GM21723 (cell line): Measurements from ENCODE around the gene PPP1R9A.

ENCODE experiments used
- ATAC-seq: cut with Tn5 transposase; IDR thresholded peaks from one replicate; pipeline ENCODE4 v1.9.1; 2021; ENCODE audit warnings: mild to moderate bottlenecking, moderate library complexity; ENCODE audit not compliant: unreplicated experiment

Gene PPP1R9A

DNA sequence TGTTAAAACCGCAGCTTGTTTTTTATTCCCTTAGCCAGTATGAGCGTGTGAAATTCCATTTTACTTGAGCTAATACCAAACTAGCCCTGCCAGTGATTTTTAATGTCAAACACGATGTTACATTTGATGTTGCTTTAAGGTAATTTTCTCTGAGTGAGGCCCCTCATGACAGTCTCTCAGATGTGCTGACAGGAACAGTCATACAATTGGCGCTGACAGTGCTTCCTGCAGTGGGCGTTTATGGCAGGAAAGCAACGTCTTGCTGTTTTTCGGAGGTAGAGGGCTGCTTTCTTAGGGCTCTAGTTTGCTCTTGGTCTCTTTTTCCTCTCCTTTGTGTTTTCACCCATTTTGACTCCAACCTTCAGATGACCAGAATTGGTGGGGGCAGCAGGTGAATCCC, 397.6 kb downstream of the PPP1R9A start:
- ATAC-seq, result no peak

DNA sequence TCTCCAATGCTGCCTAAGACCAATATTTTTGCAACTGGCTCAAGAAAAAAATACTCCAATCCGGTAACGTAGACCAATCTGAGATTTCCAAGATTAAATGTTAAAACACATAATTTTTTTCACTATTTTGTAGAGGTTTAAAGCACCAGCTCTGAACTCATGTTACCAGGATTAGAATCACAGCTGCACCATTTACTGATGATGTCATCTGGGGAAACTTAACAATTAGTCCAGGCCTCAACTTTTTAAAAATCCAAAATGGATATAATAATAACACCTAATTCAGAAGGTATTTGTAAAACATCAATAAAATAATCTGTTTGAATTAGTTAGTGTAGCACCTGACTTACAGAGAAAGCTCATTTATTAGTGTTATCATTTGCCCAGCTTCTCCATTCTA, 402.6 kb downstream of the PPP1R9A start:
- ATAC-seq, result no peak

DNA sequence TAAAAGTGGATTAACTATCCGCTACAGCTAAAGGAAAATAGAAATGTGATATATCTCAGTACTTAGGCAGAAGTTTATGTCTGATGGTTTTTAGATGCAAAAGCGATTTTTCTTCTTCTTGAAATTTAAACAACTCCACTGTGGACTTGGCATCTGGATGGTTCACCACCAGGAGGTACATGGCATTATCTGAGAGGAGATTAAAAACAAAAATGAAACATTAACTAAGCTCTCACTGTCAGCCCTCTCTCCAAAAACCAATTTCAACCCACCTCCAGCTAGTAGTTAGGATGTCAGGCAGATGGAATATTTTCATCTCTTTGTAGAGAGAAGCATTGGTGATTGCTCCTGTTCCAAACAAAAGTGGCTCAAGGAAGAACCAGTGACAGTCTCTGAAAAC, 404.0 kb downstream of the PPP1R9A start:
- ATAC-seq, result no peak

DNA sequence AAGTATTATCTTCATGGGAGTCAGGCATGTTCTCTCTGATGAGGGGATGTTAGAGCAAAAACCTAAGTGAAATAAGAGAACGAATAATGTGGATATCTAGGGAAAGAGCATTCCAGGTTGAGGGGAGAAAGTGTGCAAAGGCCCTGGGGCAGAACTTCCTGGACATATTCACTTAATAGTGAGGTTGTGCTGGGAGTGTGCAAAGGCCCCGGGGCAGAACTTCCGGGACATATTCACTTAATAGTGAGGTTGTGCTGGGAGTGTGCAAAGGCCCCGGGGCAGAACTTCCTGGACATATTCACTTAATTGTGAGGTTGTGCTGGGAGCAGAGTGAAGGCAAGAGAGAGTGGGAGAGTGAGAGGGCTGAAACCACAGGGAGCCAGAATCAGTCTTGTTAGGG, 405.2 kb downstream of the PPP1R9A start:
- ATAC-seq, result no peak

DNA sequence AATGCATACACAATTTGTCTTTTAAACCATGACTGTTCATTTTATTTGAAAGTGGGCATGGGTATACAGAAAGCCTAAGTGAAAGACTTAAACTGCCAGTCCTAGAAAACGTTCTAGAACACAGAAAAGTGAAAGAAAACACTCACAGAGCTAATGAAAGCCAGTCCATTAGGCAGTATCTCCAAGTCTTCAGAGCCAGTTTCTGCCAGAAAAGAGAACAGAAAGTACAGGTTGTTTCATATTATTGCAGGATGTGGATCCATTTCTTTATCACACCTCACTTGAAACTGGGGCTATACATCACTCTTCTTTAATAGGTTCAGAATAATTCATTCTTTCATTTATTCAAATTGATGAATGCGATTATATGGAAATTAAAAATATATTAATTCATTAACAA, 409.2 kb downstream of the PPP1R9A start:
- peak; percentile 82 for ATAC-seq

DNA sequence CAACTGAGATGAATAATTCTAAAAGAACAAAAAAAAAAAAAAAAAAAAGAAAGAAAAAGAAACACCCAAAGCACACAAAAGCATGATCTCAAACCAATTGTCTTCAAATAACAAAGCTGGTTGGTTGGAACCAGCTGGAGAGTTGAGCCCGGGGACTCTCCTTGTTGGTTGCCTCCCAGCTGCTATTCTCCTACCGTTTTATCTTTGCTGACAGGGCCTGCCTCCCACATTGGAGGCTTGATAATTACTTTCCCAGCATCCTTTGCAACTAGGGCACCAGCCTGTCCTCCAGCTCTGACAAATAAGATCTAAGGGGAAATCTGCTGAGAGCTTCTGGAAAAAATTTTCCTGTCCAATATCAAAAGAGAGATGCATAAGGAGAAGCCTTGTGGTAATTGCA, 410.2 kb downstream of the PPP1R9A start:
- ATAC-seq, result no peak

DNA sequence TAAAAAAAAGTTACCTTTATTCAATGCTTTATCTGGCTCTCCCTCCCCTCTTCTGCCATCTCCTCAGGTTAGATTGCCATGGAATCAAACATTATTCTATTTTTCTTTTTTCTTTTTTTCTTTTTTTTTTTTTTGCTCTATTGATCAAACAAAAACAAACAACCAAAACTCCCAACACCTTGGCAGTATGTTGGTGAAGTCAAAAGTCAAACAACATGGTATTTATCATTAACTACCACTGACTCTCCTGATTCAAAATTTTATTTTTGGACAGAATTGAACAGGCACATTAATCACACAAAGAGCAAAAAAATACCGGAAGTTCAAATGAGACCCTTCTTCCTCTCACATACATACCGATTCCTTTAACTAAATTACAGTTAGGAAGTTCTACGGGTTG, 410.6 kb downstream of the PPP1R9A start:
- no peak for ATAC-seq

DNA sequence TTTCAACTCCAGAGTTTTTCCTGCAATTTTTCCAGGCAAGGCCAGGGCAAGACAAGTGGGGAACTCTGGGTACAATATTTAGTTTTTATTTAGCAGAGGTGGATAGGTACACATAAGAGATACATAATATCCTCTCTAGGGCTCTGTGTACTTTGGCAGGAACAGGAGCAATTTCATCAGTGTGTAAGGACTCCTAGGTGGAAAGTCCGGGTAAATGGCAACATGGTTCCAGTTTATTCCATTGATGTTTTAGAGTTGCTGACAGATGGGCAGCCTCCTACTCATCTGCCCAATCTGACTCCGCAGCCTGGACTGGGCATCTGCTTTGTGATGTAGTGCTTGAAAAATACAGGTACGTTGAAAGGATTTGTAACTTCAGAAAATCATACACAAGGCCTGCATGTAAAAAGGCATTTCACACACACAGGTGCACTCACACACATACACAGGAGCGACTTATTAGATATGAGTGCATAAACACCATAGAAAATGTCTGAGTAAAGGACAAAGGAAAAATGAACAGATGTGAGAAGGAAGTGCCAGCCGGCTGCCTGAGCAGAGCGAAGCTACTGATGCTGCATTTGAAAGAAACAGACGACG, 411.2 kb downstream of the PPP1R9A start:
- no peak for ATAC-seq

DNA sequence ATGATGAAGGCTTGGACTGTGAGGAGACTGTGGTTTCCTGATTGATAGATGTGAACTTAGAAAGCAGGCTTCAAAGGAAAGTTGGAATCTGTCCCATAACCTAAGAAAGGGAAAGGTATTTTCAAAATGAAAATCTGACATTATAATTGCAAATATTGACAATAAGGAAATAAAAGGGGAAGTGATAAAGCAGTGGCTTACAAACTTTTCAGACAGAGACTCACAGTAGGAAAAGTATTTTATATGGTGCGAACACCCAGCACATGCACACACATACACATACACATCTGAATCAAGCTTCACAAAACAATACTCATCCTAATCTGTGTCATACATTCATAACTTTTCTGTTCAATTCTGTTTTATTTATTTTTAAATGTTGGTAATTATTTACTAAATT, 412.2 kb downstream of the PPP1R9A start:
- no peak for ATAC-seq

DNA sequence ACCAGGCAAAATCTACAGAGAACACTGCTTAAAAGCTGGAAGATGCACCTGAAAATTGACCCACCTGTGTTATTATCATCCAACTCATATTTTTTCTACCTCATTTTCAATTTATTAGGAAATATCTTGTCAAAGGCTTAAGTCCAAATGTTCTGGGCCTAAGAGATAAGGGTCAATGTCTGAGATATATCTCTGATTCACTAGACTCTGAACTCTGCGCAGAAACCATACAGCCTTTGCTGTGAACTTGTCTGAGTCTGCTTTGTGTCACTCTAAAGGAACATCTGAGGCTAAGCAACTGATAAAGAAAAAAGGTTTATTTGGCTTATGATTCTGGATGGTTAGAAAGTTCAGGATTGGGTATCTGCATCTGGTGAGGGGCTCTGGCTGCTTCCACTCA, 413.3 kb downstream of the PPP1R9A start:
- ATAC-seq, result no peak

DNA sequence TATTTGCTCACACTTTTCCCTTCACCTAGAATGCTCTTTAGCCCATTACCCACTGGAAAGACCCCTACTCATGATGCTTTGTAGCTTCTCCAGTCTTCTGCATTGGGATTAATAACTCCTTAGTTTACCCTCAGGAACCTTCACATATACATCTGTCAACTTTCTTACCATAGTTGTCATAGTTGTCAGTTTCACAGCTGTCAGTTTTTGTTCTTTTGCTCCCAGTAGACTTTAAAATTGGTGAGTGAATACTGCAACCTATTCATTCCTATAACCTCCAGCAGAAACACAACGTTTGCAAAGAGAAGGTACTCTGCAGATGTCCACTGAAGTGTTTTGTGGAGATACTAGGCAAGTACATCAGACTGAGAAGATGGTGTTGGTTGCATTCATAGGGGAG, 414.3 kb downstream of the PPP1R9A start:
- no peak for ATAC-seq

DNA sequence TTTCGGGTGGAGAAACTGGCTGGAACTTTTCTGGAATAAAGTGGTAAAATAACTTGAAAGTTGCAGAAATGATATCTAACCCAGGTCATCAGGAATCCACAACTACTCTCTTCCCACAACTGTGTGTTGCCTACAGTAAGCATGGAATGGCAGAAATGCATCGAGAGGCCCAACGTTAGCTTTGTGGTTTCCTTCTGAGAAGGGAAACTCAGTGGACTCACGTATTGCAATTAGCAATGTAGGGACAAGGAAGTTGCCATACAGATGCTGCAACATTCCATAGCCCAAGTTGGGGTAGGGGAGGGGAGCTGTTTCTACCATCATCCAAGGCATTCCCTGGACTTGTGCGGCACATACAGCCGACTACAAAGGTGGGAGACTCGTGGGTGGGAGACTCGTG, 415.0 kb downstream of the PPP1R9A start:
- ATAC-seq, result no peak

DNA sequence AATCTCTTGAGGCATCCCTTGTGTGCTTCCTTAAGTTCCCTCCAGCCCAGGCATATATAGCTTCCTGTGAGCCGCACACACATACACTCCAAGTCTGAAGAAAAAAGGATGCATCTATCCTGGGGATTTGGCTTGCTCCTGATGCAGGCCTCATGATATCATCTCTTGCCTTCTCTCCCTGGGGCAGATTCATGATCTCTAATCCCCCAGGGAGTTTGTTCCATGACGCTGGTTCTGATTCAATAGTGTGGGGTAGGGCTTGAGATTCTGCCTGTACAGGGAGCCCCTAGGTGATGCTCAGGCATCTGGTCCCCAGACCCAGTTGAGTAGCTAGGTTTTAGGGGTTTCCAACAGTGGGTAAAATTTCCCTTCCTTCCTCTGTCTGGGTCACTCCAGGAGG, 415.5 kb downstream of the PPP1R9A start:
- ATAC-seq, result no peak

DNA sequence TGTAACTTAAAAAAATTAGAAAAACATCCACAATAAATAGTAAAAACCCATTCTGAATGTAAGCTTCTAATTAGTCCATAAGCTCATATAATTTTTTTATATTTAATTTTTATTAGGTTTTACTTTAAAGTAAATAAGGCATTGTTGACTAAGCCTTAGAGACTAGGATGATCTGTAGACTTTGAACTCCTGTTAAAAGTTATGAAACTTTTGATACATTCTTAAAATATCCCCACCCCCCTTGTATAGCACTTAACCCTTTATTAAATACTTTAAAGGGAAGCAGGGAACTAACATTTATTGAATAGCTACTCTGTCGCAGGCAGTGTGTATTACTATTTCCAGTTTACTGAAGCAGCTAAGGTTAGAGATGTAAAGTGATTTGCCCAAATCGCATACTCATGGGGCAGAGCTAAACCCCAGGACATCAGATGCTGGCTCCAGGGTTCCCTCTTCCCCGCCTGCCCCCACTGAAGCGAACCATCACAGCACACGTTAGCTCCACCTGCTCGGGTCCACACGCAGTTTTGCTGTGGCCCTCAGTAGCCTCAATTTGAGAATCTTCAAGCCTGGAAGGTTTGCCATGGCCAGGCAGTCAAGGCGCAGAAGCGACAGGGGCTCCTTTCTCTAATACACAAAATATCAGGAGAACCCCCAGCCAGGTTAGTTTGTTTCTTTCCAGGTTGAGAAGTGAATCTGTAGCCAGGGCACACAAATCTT, 416.2 kb downstream of the PPP1R9A start:
- no peak for ATAC-seq

DNA sequence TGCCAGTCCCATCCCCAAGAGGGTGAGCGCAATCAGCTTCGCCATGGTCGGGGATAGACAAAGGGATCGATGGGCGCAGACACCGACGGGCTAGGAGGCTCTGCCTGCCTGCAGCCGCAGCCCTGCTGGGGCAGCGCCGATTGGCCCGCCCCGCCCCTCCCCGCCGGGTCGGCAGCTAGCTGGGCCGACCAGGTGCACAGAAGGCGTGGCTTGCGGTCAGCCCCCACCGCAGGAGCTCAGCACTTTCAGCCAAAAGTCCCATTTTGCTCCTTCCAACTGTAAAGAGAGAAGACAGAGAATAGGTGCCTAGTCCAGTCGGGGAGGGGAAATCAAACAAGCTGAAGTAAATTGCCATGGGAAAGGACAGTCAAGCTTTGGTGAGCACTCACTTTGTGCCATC, 417.0 kb downstream of the PPP1R9A start, which contains the start of gene PON1:
Gene PON1 (minus strand): TSS at position 102 of the 400 bp plus-strand sequence. CDS start 57 bp downstream, at position 45.
- peak; percentile 93 for ATAC-seq

DNA sequence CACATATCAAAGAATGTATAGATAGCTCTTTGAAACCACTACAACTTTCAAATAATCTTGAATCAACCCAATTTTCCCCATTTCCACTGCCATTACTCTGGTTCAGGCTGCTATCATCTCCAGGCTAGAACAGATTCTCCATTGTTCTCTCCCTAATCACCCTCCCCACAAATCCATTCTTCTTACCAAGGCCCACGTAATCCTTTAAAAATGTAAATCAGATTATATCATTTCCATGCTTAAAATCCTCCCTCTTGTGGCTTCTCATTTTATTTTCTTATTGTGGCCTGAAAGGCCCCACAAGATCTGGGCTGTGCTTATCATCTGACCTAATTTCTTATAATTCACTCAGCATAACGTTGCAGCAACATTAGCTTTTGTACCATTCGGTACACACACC, 420.0 kb downstream of the PPP1R9A start:
- ATAC-seq, result no peak

DNA sequence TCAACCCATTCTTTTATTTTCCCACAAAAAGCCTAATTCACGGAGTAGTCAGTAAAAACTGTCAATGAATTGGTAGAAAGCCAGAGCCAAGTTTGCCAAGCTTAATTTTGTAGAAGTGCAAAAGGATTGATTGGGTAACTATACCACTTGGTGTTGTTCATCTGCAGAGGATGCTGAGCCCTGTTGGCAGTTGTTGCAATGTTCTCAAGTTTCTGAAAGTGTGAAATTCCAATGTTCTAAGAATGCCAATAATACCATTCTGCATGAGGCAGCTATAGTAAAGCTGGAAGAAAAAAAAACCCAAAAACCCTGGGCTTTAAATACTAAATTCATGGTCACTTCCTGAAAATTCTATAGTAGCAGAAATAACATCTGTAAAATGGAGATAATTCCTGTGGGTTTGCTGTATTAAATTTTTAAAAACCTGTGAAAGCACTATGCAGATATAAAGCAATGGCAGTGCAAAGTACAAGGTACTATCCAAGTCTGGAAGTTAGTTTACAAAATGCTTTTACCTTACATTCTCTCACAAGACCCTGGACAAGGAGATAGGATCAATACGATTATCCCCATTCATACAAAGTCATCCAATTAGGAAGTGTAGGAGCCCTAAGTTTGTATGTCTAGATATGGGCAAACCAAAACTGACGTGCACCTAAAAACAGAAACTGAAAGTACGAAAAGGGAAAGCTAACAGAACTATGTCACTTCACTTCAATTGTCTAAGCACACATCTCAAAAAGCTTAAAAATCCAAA, 423.0 kb downstream of the PPP1R9A start:
- ATAC-seq, result peak; percentile 99

DNA sequence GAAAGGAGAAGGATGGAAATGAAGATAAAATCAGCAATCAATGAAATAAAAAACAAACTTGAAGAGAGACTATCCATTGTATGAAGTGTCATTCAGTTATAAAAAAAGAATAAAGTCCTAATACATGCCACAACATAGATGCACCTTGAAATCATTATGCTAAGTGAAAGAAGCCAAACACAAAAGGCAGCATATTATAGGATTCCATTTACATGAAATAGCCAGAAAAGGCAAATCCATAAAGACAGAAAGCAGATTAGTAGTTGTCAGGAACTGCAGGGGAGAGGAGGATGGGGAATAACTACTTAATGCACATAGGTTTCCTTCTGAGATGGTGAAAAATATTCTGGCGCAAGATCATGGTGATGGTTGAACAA, 423.6 kb downstream of the PPP1R9A start:
- ATAC-seq, result peak; percentile 36

DNA sequence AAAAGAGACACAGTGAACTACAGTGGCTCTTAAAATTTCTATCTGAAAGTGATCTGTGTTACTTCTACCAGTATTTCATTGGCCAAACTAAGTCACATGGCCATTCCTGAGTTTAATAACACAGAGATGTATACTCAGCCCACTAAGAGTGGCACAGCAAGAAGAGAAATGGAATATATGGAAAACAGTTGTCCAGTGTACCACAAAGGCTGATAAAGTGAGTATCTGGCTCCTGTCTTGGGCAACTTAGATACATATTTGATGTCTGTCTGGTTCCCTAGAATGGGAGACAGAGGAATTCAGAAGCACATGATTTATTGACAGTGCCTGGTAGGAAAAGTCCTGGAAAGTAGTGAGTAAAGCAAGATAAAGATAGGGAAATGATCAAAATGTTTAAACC, 427.1 kb downstream of the PPP1R9A start:
- no peak for ATAC-seq

DNA sequence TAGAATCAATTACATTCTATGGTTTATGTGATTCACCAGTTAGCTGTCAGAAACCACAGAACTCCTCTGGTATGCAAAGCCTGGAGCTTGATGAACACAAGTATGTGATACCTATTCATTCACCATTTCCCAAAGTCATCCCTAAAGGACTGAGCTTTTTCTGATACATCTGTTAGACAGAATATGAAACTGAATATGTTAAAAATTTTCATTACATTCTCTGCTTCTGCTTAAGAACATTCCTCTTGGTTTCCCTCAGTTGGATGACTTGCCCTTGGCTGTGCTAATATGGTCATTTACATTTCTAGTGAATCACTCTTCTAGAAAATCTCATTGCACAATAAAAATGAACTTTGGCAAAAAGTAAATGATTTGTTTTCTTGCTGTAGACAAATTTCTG, 427.7 kb downstream of the PPP1R9A start:
- no peak for ATAC-seq

DNA sequence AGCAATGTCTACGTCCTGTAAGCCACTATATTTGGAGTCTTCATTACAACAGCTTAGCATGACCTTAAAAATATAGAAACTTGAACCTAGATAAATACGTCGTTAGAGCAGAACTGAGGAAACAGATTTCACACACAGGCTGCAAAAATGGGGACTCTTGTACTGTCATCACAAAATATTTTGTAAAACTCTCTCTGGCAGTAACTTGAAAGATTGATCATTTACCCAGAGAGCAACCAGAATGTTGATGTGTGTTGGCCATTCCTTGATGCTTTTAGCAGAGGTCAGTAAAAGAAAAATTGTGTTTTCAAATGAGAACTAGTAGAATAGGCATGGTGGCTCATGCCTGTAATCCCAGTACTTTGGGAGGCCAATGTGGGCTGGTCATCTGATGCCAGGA, 431.4 kb downstream of the PPP1R9A start:
- no peak for ATAC-seq

DNA sequence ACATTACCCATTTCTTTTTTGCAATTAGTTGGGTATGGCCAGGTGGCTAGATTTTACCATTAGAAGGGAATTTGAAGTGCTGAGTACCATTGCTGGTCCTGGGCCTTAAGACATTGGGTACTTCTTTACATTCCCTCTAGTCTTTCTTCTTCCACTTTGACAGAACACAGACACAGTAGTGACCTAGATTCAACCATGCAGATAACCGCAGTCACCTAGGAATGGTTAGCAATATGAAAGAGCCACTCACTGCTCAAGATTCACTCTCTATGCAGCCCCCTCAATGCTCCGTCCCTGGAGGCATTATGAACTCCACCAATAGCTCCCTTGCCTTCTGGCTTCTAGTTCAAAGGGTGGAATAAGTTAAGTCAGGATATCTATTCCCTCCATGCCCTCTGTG, 433.1 kb downstream of the PPP1R9A start:
- ATAC-seq, result no peak
